ENCODE results near the gene MYH1. TPM values are rescaled to one million over a fixed set of nuclear protein-coding genes. Genes with fewer than 3 reads are reported as not detected.

The MYH1 gene
- total RNA-seq, 1 donor from 2014 or later, result not detected

GRCh38 chr17:10477701-10478100 lies 40.6 kb downstream of the MYH1 start:
- Mint-ChIP-seq H3K4me3 (no peak overlapping the region), H3K27me3 (ENCODE audit: low read depth) (peaks cover 5% of the 10 kb centered on the region), H3K36me3 (peaks cover 2% of the 10 kb centered on the region), H3K27ac (no peak overlapping the region), H3K4me1 (no peaks in the 10 kb centered on the region), H3K9me3 (peaks cover 8% of the 10 kb centered on the region)
- no peak for TF ChIP-seq CTCF (IDR thresholded peaks at IDR 0.05; ENCODE audit: unreplicated experiment)
- DNase-seq (ENCODE audit: low spot score in 2 of 2, unreplicated experiment in 2 of 2), result no peak

GRCh38 chr17:10474536-10474935 lies 43.8 kb downstream of the MYH1 start:
- Mint-ChIP-seq H3K27ac (no peak overlapping the region), H3K4me1 (no peaks in the 10 kb centered on the region), H3K9me3 (no peaks in the 10 kb centered on the region), H3K36me3 (no peaks in the 10 kb centered on the region), H3K4me3 (no peak overlapping the region), H3K27me3 (ENCODE audit: low read depth) (peaks cover 7% of the 10 kb centered on the region)
- DNase-seq (ENCODE audit: low spot score in 2 of 2, unreplicated experiment in 2 of 2), result no peak
- TF ChIP-seq CTCF (IDR thresholded peaks at IDR 0.05; ENCODE audit: unreplicated experiment), result no peak

GRCh38 chr17:10471858-10472257 lies 46.5 kb downstream of the MYH1 start:
- Mint-ChIP-seq H3K4me1 (no peaks in the 10 kb centered on the region), H3K36me3 (no peaks in the 10 kb centered on the region), H3K27me3 (ENCODE audit: low read depth) (peaks cover 12% of the 10 kb centered on the region), H3K27ac (no peak overlapping the region), H3K4me3 (no peak overlapping the region), H3K9me3 (no peaks in the 10 kb centered on the region)
- TF ChIP-seq CTCF (IDR thresholded peaks at IDR 0.05; ENCODE audit: unreplicated experiment), result no peak
- no peak for DNase-seq (ENCODE audit: low spot score in 2 of 2, unreplicated experiment in 2 of 2)

DNA sequence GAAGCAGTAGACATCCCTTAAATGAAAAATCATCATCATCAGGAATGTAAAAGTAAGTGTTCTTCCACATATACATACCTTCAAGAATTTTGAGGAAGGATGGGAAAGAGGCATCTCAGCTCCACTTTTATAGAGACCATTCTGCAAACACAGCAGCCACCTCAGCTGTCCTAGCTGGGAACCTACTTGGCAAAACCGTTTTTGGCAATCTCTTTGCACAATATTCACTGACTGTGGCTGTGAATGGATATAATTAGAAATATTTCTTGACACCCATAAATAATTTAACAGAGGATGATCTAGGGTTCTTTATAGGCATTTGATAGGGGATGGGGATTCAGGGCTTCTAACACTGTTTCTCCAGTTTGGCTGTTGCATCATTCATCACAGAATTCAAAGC lies 48.9 kb downstream of the MYH1 start, which contains the start of gene MYH4:
MYH4 (minus strand) TSS at position 101 of the 400 bp plus-strand sequence. CDS start 2,814 bp downstream, outside the sequence.
- no peak within 1 kb of the TSS for H3K27ac Mint-ChIP-seq

DNA sequence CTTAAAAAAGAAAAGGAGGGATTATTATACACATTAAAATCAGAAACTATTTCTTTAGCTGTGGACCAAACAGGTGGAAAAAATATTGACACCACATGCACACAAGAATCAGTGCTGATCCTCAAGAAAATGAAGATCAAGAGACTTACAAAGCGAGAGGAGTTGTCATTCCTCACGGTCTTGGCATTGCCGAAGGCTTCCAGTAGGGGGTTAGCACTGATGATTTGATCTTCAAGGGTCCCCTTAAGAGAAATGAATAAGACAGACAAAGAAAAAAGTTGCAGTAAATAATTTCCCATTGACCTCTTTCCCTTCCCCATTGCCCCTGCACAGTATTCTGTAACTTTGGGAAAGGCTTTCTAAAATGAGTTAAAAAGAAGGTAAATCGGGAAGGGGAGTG lies 54.9 kb downstream of the MYH1 start:
- no peaks in the 10 kb centered on the region for H3K4me1 Mint-ChIP-seq
- peaks cover 55% of the 10 kb centered on the region for H3K27me3 Mint-ChIP-seq (ENCODE audit: low read depth)
- DNase-seq (ENCODE audit: low spot score in 2 of 2, unreplicated experiment in 2 of 2), result no peak
- H3K36me3 Mint-ChIP-seq, result no peaks in the 10 kb centered on the region
- peaks cover 7% of the 10 kb centered on the region for H3K9me3 Mint-ChIP-seq
- no peak overlapping the region for H3K27ac Mint-ChIP-seq
- H3K4me3 Mint-ChIP-seq, result no peak overlapping the region
- TF ChIP-seq CTCF (IDR thresholded peaks at IDR 0.05; ENCODE audit: unreplicated experiment), result no peak

More for the DNA sequence above, 48.9 kb downstream of the MYH1 start, which contains the start of gene MYH4:
- H3K9me3 Mint-ChIP-seq, result peaks cover 2% of the 10 kb centered on the region
- no peak for DNase-seq (ENCODE audit: low spot score in 2 of 2, unreplicated experiment in 2 of 2)
- TF ChIP-seq CTCF (IDR thresholded peaks at IDR 0.05; ENCODE audit: unreplicated experiment), result no peak
- no peaks in the 10 kb centered on the region for H3K36me3 Mint-ChIP-seq
- no peaks in the 10 kb centered on the region for H3K4me1 Mint-ChIP-seq
- peaks cover 19% of the 10 kb centered on the region for H3K27me3 Mint-ChIP-seq (ENCODE audit: low read depth)
- H3K4me3 Mint-ChIP-seq, result no peak within 1 kb of the TSS

- Mint-ChIP-seq H3K9me3 (peaks cover 7% of the 10 kb centered on the region), H3K4me1 (no peaks in the 10 kb centered on the region), H3K27ac (no peak overlapping the region), H3K27me3 (ENCODE audit: low read depth) (peaks cover 47% of the 10 kb centered on the region), H3K36me3 (no peaks in the 10 kb centered on the region), H3K4me3 (no peak overlapping the region)
- DNase-seq (ENCODE audit: low spot score in 2 of 2, unreplicated experiment in 2 of 2), result no peak
- no peak for TF ChIP-seq CTCF (IDR thresholded peaks at IDR 0.05; ENCODE audit: unreplicated experiment)
These were observed 58.3 kb downstream of the MYH1 start for GRCh38 chr17:10460062-10460461.

All from mesothelial cell of epicardium (in vitro differentiated cells).